GM18870 (cell line): ENCODE measurements around the gene ARPP21.

Experiments used
- ATAC-seq: cut with Tn5 transposase; IDR thresholded peaks from one replicate; pipeline ENCODE4 v1.9.1; 2021; ENCODE audit warnings: moderate library complexity; ENCODE audit not compliant: unreplicated experiment

ARPP21 gene

GRCh38 chr3:35641331-35641730, 2.0 kb downstream of the ARPP21 start:
- no peak for ATAC-seq

- ATAC-seq: no peak
These were observed 2.7 kb downstream of the ARPP21 start for GRCh38 chr3:35641920-35642527.

GRCh38 chr3:35643495-35643894, 4.2 kb downstream of the ARPP21 start:
- ATAC-seq: no peak

GRCh38 chr3:35644451-35644850, 5.1 kb downstream of the ARPP21 start:
- ATAC-seq: no peak

GRCh38 chr3:35645189-35645588, 5.9 kb downstream of the ARPP21 start:
- no peak for ATAC-seq

- ATAC-seq: no peak
These were observed 6.8 kb downstream of the ARPP21 start for GRCh38 chr3:35646081-35646480.

- no peak for ATAC-seq
These were observed 8.1 kb downstream of the ARPP21 start for GRCh38 chr3:35647461-35647860.

GRCh38 chr3:35648347-35648746, 9.0 kb downstream of the ARPP21 start:
- ATAC-seq: no peak

GRCh38 chr3:35649405-35649804, 10.1 kb downstream of the ARPP21 start:
- ATAC-seq: no peak

- no peak for ATAC-seq
These were observed 12.1 kb downstream of the ARPP21 start for GRCh38 chr3:35651426-35651825.

GRCh38 chr3:35651851-35652250, 12.5 kb downstream of the ARPP21 start:
- no peak for ATAC-seq

- no peak for ATAC-seq
These were observed 14.0 kb downstream of the ARPP21 start for GRCh38 chr3:35653347-35653746.

GRCh38 chr3:35654476-35654875, 15.2 kb downstream of the ARPP21 start:
- no peak for ATAC-seq

- ATAC-seq: no peak
These were observed 19.4 kb downstream of the ARPP21 start for GRCh38 chr3:35658686-35659085.

GRCh38 chr3:35659768-35660167, 20.4 kb downstream of the ARPP21 start:
- no peak for ATAC-seq

GRCh38 chr3:35663471-35663870, 24.1 kb downstream of the ARPP21 start:
- no peak for ATAC-seq

GRCh38 chr3:35664460-35664919, 25.2 kb downstream of the ARPP21 start:
- ATAC-seq: peak; percentile 52

GRCh38 chr3:35665390-35666055, 26.2 kb downstream of the ARPP21 start:
- ATAC-seq: no peak

GRCh38 chr3:35666888-35667287, 27.6 kb downstream of the ARPP21 start:
- no peak for ATAC-seq

GRCh38 chr3:35670408-35670965, 31.2 kb downstream of the ARPP21 start:
- no peak for ATAC-seq

- no peak for ATAC-seq
These were observed 32.2 kb downstream of the ARPP21 start for GRCh38 chr3:35671483-35671882.

GRCh38 chr3:35673017-35673416, 33.7 kb downstream of the ARPP21 start:
- no peak for ATAC-seq
